Measurements from ENCODE around the gene ZC3H12A.

DNA sequence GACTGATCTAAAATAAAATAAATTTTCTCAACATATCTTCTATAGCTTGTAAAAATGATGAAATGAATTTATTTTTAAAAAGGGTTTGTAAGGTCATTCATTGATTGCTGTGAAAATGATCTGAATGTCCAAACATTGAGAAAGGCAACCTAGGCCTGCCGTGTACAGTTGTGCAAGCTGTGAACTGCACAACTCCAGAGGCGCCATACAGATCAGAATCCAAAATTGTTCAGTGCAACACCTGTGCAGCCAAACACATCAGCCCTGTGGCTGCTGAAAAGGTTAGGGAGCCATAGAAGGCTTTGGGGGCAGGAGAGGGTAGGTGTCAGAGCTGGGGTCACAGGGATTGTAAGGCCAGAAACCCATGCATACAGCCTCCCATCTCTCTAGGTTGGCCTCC is 9.9 kb upstream of the ZC3H12A start:
- TF ChIP-seq EP300 (IDR thresholded peaks at IDR 0.05) = no peak
- TF ChIP-seq, protein P1, sequence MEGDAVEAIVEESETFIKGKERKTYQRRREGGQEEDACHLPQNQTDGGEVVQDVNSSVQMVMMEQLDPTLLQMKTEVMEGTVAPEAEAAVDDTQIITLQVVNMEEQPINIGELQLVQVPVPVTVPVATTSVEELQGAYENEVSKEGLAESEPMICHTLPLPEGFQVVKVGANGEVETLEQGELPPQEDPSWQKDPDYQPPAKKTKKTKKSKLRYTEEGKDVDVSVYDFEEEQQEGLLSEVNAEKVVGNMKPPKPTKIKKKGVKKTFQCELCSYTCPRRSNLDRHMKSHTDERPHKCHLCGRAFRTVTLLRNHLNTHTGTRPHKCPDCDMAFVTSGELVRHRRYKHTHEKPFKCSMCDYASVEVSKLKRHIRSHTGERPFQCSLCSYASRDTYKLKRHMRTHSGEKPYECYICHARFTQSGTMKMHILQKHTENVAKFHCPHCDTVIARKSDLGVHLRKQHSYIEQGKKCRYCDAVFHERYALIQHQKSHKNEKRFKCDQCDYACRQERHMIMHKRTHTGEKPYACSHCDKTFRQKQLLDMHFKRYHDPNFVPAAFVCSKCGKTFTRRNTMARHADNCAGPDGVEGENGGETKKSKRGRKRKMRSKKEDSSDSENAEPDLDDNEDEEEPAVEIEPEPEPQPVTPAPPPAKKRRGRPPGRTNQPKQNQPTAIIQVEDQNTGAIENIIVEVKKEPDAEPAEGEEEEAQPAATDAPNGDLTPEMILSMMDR (IDR thresholded peaks at IDR 0.05) = no peak
- no peak for TF ChIP-seq POLR2A (IDR thresholded peaks at IDR 0.05)
- TF ChIP-seq POLR2AphosphoS5 (IDR thresholded peaks at IDR 0.05) = no peak
